Endothelial cell of umbilical vein (primary cell): Measurements from ENCODE around the gene KLRG1.

Experiments
- POLR2A ChIP-seq: IDR thresholded peaks from 2 replicates; pipeline ENCODE4 v1.6.1; 2012; ENCODE audit warnings: low read depth, mild to moderate bottlenecking, control low read depth, low read length
- TF ChIP-seq, protein P1 (sequence below), 2 donors: IDR thresholded peaks; 1 replicate in 1 of 2; 2 replicates in 1 of 2; pipeline ENCODE4 v1.5.1; 2011; ENCODE audit warnings: low read length in 2 of 2, mild to moderate bottlenecking in 2 of 2, moderate library complexity in 2 of 2, control low read depth in 1 of 2, inconsistent platforms in 1 of 2, low read depth in 1 of 2; ENCODE audit not compliant: insufficient read depth in 1 of 2; ENCODE audit errors: extremely low read depth in 1 of 2

DNA sequence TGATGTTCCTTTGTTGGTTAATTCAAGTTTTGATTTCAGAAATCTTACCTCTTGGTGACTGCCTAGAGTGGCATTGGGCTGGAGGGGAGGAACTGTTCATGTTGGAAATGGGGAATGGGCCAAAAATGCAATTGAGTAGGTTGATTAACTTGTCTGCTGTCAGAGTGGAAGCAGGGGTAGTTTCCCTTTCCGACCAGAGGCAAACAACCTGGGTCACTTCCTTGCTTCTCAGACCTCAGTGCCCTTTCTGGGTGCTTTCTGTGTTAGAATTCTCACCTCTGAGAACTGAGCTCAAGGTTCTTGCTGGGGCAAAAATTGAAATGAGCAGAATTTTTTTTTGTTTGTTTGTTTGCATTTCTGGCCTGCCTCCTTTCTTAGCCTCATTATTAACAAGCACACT lies 37.6 kb upstream of the KLRG1 start:
- TF ChIP-seq, protein P1, sequence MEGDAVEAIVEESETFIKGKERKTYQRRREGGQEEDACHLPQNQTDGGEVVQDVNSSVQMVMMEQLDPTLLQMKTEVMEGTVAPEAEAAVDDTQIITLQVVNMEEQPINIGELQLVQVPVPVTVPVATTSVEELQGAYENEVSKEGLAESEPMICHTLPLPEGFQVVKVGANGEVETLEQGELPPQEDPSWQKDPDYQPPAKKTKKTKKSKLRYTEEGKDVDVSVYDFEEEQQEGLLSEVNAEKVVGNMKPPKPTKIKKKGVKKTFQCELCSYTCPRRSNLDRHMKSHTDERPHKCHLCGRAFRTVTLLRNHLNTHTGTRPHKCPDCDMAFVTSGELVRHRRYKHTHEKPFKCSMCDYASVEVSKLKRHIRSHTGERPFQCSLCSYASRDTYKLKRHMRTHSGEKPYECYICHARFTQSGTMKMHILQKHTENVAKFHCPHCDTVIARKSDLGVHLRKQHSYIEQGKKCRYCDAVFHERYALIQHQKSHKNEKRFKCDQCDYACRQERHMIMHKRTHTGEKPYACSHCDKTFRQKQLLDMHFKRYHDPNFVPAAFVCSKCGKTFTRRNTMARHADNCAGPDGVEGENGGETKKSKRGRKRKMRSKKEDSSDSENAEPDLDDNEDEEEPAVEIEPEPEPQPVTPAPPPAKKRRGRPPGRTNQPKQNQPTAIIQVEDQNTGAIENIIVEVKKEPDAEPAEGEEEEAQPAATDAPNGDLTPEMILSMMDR (IDR thresholded peaks at IDR 0.05; ENCODE audit: extremely low read depth in 1 of 2, insufficient read depth in 1 of 2, low read depth in 1 of 2, low read length in 2 of 2) = no peak
- no peak for TF ChIP-seq POLR2A
